ENCODE results near the gene PTPRA. TPM values are rescaled to one million over a fixed set of nuclear protein-coding genes. Genes with fewer than 3 reads are reported as not detected.

Gene PTPRA
- total RNA-seq, 4 donors from 2014 or later: 54.1 to 85.4 (median 67.0) TPM

GRCh38 chr20:3067139-3068014 is 194.1 kb downstream of the PTPRA start:
- TF ChIP-seq POLR2A (IDR thresholded peaks at IDR 0.05) (no peak), POLR2AphosphoS5 (IDR thresholded peaks at IDR 0.05) (no peak), EP300 (IDR thresholded peaks at IDR 0.05) (no peak), CTCF (IDR thresholded peaks at IDR 0.05) (no peak)

GRCh38 chr20:3068075-3068474 is 194.8 kb downstream of the PTPRA start:
- no peak for ATAC-seq
- Histone ChIP-seq H3K9me3 (no peaks in the 10 kb centered on the region), H3K4me1 (peaks cover 0 to 16% (median 6%) of the 10 kb centered on the region in 3 donors), H3K27ac (no peak overlapping the region), H3K27me3 (peaks cover 44% of the 10 kb centered on the region), H3K36me3 (no peaks in the 10 kb centered on the region), H3K4me3 (no peak overlapping the region)
- TF ChIP-seq CTCF (IDR thresholded peaks at IDR 0.05): no peak
- TF ChIP-seq POLR2A (IDR thresholded peaks at IDR 0.05): no peak
- TF ChIP-seq POLR2AphosphoS5 (IDR thresholded peaks at IDR 0.05): no peak
- TF ChIP-seq EP300 (IDR thresholded peaks at IDR 0.05): no peak
- WGBS, 2 donors (ENCODE audit: low coverage in 1 of 2): 72 to 77% methylated on average over 8 of the region's 8 CpGs

More at GRCh38 chr20:3067139-3068014, 194.1 kb downstream of the PTPRA start:
- Histone ChIP-seq H3K4me1 (peaks cover 0 to 14% (median 6%) of the 10 kb centered on the region in 3 donors), H3K36me3 (no peaks in the 10 kb centered on the region), H3K27ac (no peak overlapping the region), H3K27me3 (peaks cover 38% of the 10 kb centered on the region), H3K4me3 (no peak overlapping the region), H3K9me3 (no peaks in the 10 kb centered on the region)
- ATAC-seq: no peak
- 78 to 87% methylated on average over 7 to 8 of the region's 23 CpGs for WGBS, 2 donors (ENCODE audit: low coverage in 1 of 2)

GRCh38 chr20:3068986-3069900 is 196.0 kb downstream of the PTPRA start:
- H3K27ac ChIP-seq: no peak overlapping the region
- H3K9me3 ChIP-seq: no peaks in the 10 kb centered on the region
- H3K27me3 ChIP-seq: peaks cover 49% of the 10 kb centered on the region
- H3K4me1 ChIP-seq: peaks cover 0 to 16% (median 6%) of the 10 kb centered on the region in 3 donors
- ATAC-seq: no peak
- WGBS, 2 donors (ENCODE audit: low coverage in 1 of 2): 100% methylated on average over 1 of the region's 8 CpGs; no CpG with 5 or more reads in 1 of the 2 donors
- TF ChIP-seq POLR2AphosphoS5 (IDR thresholded peaks at IDR 0.05) (no peak), EP300 (IDR thresholded peaks at IDR 0.05) (no peak), CTCF (IDR thresholded peaks at IDR 0.05) (no peak), POLR2A (IDR thresholded peaks at IDR 0.05) (no peak)
- H3K36me3 ChIP-seq: no peaks in the 10 kb centered on the region
- H3K4me3 ChIP-seq: no peak overlapping the region

DNA sequence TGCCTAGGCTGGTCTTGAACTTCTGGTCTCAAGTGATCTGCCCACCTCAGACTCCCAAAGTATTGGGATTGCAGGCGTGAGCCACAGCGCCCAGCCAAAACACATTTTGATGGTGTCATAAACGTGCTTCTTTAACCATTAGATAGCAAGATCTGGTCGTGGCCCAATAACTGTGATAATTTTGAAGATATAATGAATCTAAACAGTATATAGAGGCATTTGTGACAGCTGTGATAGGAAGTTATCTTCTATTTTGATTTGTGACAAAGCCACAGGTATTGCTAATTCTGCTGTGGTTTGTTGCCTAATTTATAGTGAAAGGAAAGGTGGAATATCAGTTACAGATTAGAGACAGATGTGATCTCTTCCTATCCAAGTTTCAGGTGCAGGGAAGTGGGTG is 197.4 kb downstream of the PTPRA start:
- ATAC-seq: no peak
- TF ChIP-seq POLR2A (IDR thresholded peaks at IDR 0.05): no peak
- no peak for TF ChIP-seq CTCF (IDR thresholded peaks at IDR 0.05)
- no peak for TF ChIP-seq POLR2AphosphoS5 (IDR thresholded peaks at IDR 0.05)
- TF ChIP-seq EP300 (IDR thresholded peaks at IDR 0.05): no peak
- H3K27ac ChIP-seq: no peak overlapping the region
- no peaks in the 10 kb centered on the region for H3K36me3 ChIP-seq
- no peak overlapping the region for H3K4me3 ChIP-seq
- H3K9me3 ChIP-seq: no peaks in the 10 kb centered on the region
- H3K27me3 ChIP-seq: peaks cover 54% of the 10 kb centered on the region
- 82 to 92% methylated on average over 4 of the region's 4 CpGs for WGBS, 2 donors (ENCODE audit: low coverage in 1 of 2)
- peaks cover 0 to 16% (median 6%) of the 10 kb centered on the region in 3 donors for H3K4me1 ChIP-seq
